ENCODE data around the gene AGXT.
"Not testable (repeated sequence)": the region's sequence is repeated elsewhere in the genome, so short reads cannot be mapped to it uniquely, and the experiment has no call there.

AGXT gene

GRCh38 chr2:240833724-240834285, 34.8 kb upstream of the AGXT start:
- DNase-seq = no peak
- TF ChIP-seq GATA1 (IDR thresholded peaks at IDR 0.05; ENCODE audit: low read depth, low read length) (no peak), POLR2A (IDR thresholded peaks at IDR 0.05; ENCODE audit: low read length) (no peak)

DNA sequence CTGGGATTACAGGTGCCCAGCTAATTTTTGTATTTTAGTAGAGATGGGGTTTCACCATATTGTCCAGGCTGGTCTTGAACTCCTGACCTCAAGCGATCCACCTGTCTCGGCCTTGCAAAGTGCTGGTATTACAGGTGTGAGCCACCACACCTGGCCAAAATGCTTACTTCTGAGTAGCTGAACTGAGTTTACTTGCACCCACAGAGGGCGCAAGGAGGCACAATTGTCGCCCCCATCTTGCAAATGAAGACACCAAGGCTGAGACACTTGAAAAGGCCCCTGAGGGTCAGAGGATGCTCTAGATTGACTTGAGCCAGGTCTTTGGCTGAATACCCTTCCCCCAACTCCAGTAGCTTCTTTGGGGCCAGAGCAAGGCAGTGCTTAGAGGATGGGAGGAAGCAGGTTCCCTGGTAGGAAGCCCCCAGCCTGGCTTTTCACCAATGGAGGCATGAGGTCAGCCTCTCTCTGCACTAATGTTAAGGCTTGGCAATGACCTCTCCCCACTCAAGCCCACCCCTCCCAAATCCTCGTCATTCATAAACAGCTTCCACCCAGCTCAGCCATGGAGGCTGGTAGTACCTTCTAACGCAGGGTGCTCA, 34.1 kb upstream of the AGXT start:
- no peak for DNase-seq
- no peak for TF ChIP-seq GATA1 (IDR thresholded peaks at IDR 0.05; ENCODE audit: low read depth, low read length)
- no peak for TF ChIP-seq POLR2A (IDR thresholded peaks at IDR 0.05; ENCODE audit: low read length)

GRCh38 chr2:240835528-240835927, 33.1 kb upstream of the AGXT start:
- no peak for DNase-seq
- no peak for TF ChIP-seq GATA1 (IDR thresholded peaks at IDR 0.05; ENCODE audit: low read depth, low read length)
- no peak for TF ChIP-seq POLR2A (IDR thresholded peaks at IDR 0.05; ENCODE audit: low read length)

DNA sequence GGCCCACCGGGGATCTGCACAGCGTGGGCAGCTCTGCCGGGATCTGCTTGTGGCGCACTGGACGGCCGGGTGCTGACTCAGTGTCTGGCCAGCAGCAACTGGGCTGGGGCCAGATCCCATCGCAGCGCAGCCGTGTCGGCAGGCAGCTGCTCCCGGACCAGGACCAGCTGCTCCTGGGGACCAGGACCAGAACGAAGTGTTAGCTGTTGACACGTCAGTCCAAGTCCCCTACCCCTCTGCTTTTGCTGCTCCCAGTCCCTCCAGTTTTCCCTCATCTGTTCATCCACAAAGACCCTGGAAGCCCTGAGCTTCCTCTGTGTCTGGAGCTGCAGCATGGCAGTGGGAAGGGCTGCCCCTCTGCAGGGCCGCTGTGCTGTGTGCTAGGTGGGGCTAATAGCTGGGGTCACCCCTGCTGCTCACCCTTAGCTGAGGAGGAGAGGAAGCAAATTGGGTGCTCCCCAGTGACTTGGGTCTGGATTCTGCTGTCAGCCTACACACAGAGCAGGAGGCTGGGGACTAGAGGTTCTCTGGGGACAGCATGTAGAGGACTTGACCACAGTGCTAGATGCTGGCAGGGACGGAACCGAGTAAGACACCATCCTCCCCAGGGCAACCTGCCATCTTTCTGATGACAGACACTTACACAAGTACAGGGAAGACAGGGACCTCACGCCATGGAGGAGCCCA, 31.7 kb upstream of the AGXT start:
- TF ChIP-seq GATA1 (IDR thresholded peaks at IDR 0.05; ENCODE audit: low read depth, low read length) (no peak), POLR2A (IDR thresholded peaks at IDR 0.05; ENCODE audit: low read length) (no peak)

DNA sequence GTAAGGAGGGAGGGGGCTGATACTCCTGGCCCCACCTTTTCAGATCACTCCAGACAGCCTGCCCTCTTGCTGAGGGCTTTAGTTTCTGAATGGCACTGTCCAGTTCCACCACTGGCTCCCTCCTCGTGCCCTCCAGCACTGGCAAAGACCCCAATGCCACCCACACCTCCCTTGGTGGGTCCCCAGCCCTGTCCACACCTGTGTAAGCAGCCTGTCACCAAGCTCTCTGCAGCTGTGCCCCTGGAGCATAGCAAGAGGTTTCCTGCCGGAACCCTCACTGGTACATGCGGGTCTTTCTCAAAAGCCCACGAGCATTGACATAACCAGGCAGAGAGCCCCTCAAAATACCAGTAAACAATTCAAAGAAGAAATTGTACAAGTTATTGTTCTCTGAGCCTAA, 31.0 kb upstream of the AGXT start:
- TF ChIP-seq POLR2A (IDR thresholded peaks at IDR 0.05; ENCODE audit: low read length) (no peak), GATA1 (IDR thresholded peaks at IDR 0.05; ENCODE audit: low read depth, low read length) (no peak)
- DNase-seq = no peak

More for the DNA sequence above, 31.7 kb upstream of the AGXT start:
- DNase-seq = no peak

GRCh38 chr2:240839152-240840143, 29.2 kb upstream of the AGXT start:
- no peak for DNase-seq
- no peak for TF ChIP-seq POLR2A (IDR thresholded peaks at IDR 0.05; ENCODE audit: low read length)
- TF ChIP-seq GATA1 (IDR thresholded peaks at IDR 0.05; ENCODE audit: low read depth, low read length) = no peak

GRCh38 chr2:240840435-240841060, 28.1 kb upstream of the AGXT start:
- peak; percentile 16 to 34 for DNase-seq
- TF ChIP-seq GATA1 (IDR thresholded peaks at IDR 0.05; ENCODE audit: low read depth, low read length) = no peak

DNA sequence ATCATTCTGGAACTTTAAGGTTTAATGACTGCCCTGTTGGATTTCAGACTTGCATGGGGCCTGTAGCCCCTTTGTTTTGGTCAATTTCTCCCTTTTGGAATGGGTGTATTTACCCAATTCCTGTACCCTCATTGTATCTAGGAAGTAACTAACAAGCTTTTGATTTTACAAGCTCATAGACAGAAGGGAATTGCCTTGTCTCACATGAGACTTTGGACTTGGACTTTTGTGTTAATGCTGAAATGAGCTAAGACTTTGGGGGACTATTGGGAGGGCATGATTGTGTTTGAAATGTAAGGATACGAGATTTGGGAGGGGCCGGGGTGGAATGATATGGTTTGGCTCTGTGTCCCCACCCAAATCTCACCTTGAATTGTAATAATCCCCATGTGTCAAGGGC, 22.3 kb upstream of the AGXT start:
- DNase-seq = not testable (repeated sequence)

- DNase-seq = no peak
- TF ChIP-seq POLR2A (IDR thresholded peaks at IDR 0.05; ENCODE audit: low read length) (no peak), GATA1 (IDR thresholded peaks at IDR 0.05; ENCODE audit: low read depth, low read length) (no peak)
These were observed 21.6 kb upstream of the AGXT start for GRCh38 chr2:240846873-240847595.

DNA sequence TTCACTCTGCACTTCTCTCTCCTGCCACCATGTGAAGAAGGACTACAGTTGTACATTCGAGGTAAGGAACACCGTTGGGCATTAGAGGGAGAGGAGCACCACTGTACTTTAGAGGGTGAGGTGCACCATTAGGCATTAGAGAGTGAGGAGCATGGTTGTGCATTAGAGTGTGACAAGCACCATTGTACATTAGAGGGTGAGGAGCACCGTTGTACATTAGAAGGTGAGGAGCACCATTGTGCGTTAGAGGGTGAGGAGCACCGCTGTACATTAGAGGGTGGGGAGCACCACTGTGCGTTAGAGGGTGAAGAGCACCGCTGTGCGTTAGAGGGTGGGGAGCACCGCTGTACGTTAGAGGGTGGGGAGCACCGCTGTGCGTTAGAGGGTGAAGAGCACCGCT, 20.8 kb upstream of the AGXT start:
- TF ChIP-seq POLR2A (IDR thresholded peaks at IDR 0.05; ENCODE audit: low read length) (no peak), GATA1 (IDR thresholded peaks at IDR 0.05; ENCODE audit: low read depth, low read length) (no peak)
- DNase-seq = no peak

GRCh38 chr2:240848900-240849680, 19.5 kb upstream of the AGXT start:
- TF ChIP-seq POLR2A (IDR thresholded peaks at IDR 0.05; ENCODE audit: low read length) (no peak), GATA1 (IDR thresholded peaks at IDR 0.05; ENCODE audit: low read depth, low read length) (no peak)
- no peak for DNase-seq

GRCh38 chr2:240850026-240850425, 18.6 kb upstream of the AGXT start:
- DNase-seq = no peak
- TF ChIP-seq GATA1 (IDR thresholded peaks at IDR 0.05; ENCODE audit: low read depth, low read length) = no peak
- TF ChIP-seq POLR2A (IDR thresholded peaks at IDR 0.05; ENCODE audit: low read length) = no peak

DNA sequence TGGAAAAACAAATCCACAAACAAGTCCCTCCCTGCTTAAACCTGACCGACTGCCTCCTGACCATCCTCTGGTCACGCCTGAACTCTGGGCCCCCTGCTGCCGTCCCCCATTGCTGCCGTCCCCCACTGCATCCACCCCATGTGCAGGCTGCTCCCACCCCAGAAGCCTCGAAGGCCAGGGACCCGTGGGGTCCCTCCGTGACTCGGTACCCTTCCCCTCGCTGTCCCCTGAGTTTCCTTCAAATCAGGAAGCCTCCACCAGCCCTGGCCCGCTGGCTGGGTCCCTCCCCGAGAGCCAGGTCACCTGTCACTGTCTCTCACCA, 17.9 kb upstream of the AGXT start:
- TF ChIP-seq GATA1 (IDR thresholded peaks at IDR 0.05; ENCODE audit: low read depth, low read length) (no peak), POLR2A (IDR thresholded peaks at IDR 0.05; ENCODE audit: low read length) (no peak)
- no peak for DNase-seq
